ENCODE results near the gene ANO1. TPM values are rescaled to one million over a fixed set of nuclear protein-coding genes. Genes with fewer than 3 reads are reported as not detected.

ANO1 gene
- total RNA-seq, 1 experiment from 2014 or later, result 41.7 TPM

DNA sequence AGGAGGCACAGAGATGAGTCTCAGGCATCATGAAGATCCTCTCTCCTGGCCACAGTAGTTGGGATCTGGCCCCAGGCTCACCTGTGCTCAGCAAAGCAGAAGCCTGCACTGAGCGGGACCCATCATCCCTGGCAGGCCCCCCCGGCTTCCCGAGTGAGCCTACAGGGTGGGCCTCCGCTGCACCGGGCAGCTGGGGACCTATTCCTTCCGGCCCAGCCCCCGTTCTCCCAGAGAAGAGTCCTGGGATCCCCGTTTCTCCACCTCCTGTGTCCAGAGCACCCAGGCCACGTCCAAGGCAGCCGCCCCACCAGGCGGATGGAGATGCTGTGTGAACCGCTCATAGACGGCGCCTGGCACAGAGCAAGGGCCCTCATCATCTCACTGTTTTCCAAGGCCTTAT, 52.5 kb downstream of the ANO1 start:
- ATAC-seq, result no peak
- ChIA-PET RAD21 (ENCODE audit: low non-redundant PET in 1 of 2, low total read pairs in 2 of 2, uncharacterized antibody in 2 of 2, unreplicated experiment in 2 of 2) (no interaction called here), CTCF (no interaction called here), POLR2A (no interaction called here)
- intact Hi-C loops (cut with micrococcal nuclease), result no loop called here
- TF ChIP-seq EZH2 (IDR thresholded peaks at IDR 0.05) (no peak), POLR2A (IDR thresholded peaks at IDR 0.05; ENCODE audit: borderline replicate concordance, extremely low read depth, insufficient read depth, insufficient read length) (no peak), SP1 (IDR thresholded peaks at IDR 0.05; ENCODE audit: low read depth) (no peak), POLR2AphosphoS5 (IDR thresholded peaks at IDR 0.05; ENCODE audit: low read depth, low read length) (no peak), CBX3 (IDR thresholded peaks at IDR 0.05; ENCODE audit: low read depth) (no peak), YY1 (IDR thresholded peaks at IDR 0.05; ENCODE audit: extremely low read depth, insufficient replicate concordance, low read depth, low read length) (no peak), JUND (IDR thresholded peaks at IDR 0.05) (no peak), EZH2phosphoT487 (IDR thresholded peaks at IDR 0.05; ENCODE audit: borderline replicate concordance) (no peak), EGR1 (IDR thresholded peaks at IDR 0.05; ENCODE audit: low read depth) (no peak), SIN3A (IDR thresholded peaks at IDR 0.05; ENCODE audit: low read depth) (no peak), FOSL1 (IDR thresholded peaks at IDR 0.05; ENCODE audit: low read depth) (no peak), ELF1 (IDR thresholded peaks at IDR 0.05; ENCODE audit: borderline replicate concordance, low read depth) (no peak), RAD21 (IDR thresholded peaks at IDR 0.05; ENCODE audit: low read depth) (no peak), TCF7L2 (IDR thresholded peaks at IDR 0.05; ENCODE audit: borderline replicate concordance, extremely low read depth, insufficient read depth, insufficient read length) (no peak), ZFX (IDR thresholded peaks at IDR 0.05) (no peak)
- TF ChIP-seq, protein P1, sequence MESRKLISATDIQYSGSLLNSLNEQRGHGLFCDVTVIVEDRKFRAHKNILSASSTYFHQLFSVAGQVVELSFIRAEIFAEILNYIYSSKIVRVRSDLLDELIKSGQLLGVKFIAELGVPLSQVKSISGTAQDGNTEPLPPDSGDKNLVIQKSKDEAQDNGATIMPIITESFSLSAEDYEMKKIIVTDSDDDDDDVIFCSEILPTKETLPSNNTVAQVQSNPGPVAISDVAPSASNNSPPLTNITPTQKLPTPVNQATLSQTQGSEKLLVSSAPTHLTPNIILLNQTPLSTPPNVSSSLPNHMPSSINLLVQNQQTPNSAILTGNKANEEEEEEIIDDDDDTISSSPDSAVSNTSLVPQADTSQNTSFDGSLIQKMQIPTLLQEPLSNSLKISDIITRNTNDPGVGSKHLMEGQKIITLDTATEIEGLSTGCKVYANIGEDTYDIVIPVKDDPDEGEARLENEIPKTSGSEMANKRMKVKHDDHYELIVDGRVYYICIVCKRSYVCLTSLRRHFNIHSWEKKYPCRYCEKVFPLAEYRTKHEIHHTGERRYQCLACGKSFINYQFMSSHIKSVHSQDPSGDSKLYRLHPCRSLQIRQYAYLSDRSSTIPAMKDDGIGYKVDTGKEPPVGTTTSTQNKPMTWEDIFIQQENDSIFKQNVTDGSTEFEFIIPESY (IDR thresholded peaks at IDR 0.05; ENCODE audit: extremely low read depth, insufficient replicate concordance, low read length), result no peak
- TF ChIP-seq, protein P2, sequence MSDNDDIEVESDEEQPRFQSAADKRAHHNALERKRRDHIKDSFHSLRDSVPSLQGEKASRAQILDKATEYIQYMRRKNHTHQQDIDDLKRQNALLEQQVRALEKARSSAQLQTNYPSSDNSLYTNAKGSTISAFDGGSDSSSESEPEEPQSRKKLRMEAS (IDR thresholded peaks at IDR 0.05), result no peak
- TF ChIP-seq, protein P3, sequence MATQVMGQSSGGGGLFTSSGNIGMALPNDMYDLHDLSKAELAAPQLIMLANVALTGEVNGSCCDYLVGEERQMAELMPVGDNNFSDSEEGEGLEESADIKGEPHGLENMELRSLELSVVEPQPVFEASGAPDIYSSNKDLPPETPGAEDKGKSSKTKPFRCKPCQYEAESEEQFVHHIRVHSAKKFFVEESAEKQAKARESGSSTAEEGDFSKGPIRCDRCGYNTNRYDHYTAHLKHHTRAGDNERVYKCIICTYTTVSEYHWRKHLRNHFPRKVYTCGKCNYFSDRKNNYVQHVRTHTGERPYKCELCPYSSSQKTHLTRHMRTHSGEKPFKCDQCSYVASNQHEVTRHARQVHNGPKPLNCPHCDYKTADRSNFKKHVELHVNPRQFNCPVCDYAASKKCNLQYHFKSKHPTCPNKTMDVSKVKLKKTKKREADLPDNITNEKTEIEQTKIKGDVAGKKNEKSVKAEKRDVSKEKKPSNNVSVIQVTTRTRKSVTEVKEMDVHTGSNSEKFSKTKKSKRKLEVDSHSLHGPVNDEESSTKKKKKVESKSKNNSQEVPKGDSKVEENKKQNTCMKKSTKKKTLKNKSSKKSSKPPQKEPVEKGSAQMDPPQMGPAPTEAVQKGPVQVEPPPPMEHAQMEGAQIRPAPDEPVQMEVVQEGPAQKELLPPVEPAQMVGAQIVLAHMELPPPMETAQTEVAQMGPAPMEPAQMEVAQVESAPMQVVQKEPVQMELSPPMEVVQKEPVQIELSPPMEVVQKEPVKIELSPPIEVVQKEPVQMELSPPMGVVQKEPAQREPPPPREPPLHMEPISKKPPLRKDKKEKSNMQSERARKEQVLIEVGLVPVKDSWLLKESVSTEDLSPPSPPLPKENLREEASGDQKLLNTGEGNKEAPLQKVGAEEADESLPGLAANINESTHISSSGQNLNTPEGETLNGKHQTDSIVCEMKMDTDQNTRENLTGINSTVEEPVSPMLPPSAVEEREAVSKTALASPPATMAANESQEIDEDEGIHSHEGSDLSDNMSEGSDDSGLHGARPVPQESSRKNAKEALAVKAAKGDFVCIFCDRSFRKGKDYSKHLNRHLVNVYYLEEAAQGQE (IDR thresholded peaks at IDR 0.05; ENCODE audit: low read depth), result no peak
- TF ChIP-seq, protein P4, sequence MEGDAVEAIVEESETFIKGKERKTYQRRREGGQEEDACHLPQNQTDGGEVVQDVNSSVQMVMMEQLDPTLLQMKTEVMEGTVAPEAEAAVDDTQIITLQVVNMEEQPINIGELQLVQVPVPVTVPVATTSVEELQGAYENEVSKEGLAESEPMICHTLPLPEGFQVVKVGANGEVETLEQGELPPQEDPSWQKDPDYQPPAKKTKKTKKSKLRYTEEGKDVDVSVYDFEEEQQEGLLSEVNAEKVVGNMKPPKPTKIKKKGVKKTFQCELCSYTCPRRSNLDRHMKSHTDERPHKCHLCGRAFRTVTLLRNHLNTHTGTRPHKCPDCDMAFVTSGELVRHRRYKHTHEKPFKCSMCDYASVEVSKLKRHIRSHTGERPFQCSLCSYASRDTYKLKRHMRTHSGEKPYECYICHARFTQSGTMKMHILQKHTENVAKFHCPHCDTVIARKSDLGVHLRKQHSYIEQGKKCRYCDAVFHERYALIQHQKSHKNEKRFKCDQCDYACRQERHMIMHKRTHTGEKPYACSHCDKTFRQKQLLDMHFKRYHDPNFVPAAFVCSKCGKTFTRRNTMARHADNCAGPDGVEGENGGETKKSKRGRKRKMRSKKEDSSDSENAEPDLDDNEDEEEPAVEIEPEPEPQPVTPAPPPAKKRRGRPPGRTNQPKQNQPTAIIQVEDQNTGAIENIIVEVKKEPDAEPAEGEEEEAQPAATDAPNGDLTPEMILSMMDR (IDR thresholded peaks at IDR 0.05 in 2 of 3, conservative IDR thresholded peaks at IDR 0.05 in 1 of 3; ENCODE audit: borderline replicate concordance in 1 of 3, insufficient read depth in 1 of 3, low read depth in 2 of 3, low read length in 2 of 3), result no peak
- no peaks in the 10 kb centered on the region for H3K9me2 ChIP-seq (ENCODE audit: insufficient read depth)
- no peaks in the 10 kb centered on the region for H4K20me1 ChIP-seq (ENCODE audit: insufficient read depth)
- no peaks in the 10 kb centered on the region; a peak in 1 of 4 replicates for H3K36me3 ChIP-seq (ENCODE audit: control insufficient read depth in 1 of 2, insufficient read depth in 2 of 2, low read length in 2 of 2)
- no peak overlapping the region for H3K9ac ChIP-seq (ENCODE audit: low read length)
- no peak overlapping the region for H3K4me2 ChIP-seq (ENCODE audit: low read length)
- no peak overlapping the region for H2AFZ ChIP-seq (ENCODE audit: low read depth, low read length, poor library complexity, severe bottlenecking)
- no TSS peak for BruUV-seq (replicated peaks)
- H3K4me3 ChIP-seq (replicated peaks in 1 of 2; ENCODE audit: low read depth in 1 of 2, low read length in 2 of 2), result no peak overlapping the region
- DNase-seq (ENCODE audit: low read depth, low spot score), result no peak
- no peak overlapping the region for H3K27ac ChIP-seq (ENCODE audit: low read depth, low read length)
- H3K79me2 ChIP-seq (ENCODE audit: insufficient read depth, low read length), result no peaks in the 10 kb centered on the region
- peaks cover 15 to 23% of the 10 kb centered on the region in 2 experiments for H3K4me1 ChIP-seq (ENCODE audit: control insufficient read depth in 1 of 2, insufficient read depth in 2 of 2, low read length in 2 of 2)
- no peaks in the 10 kb centered on the region for H3K27me3 ChIP-seq (ENCODE audit: insufficient read depth, low read length)
- H3K9me3 ChIP-seq (ENCODE audit: control insufficient read depth in 1 of 2, insufficient read depth in 1 of 2, low read depth in 1 of 2, low read length in 2 of 2), result no peaks in the 10 kb centered on the region

Measured in HCT116 (cell line).